Right lobe of liver (tissue), 6 donors: Measurements from ENCODE around the gene MFSD12. TPM values are rescaled to one million over a fixed set of nuclear protein-coding genes. Genes with fewer than 3 reads are reported as not detected.

Experiments used
- ATAC-seq, 4 donors: fragments of 200-7000 bp; cut with Tn5 transposase; one replicate each; pipeline ENCODE4 v1.9.1; 2020; ENCODE audit warnings: mild to moderate bottlenecking in 4 of 4, moderate library complexity in 4 of 4
- DNase-seq, 3 donors: peaks; one replicate each; pipeline ENCODE4 v3.0.0-alpha.2; 2020
- H3K27ac ChIP-seq, 3 donors: fragments of 200-600 bp; one replicate each; pipeline ENCODE4 v1.8.0; 2022
- H3K27me3 ChIP-seq, 2 donors: fragments of 200-600 bp; one replicate each; pipeline ENCODE4 v1.8.0; 2022
- H3K36me3 ChIP-seq, 4 donors: fragments of 200-600 bp; sonication (generic) in 1 of 4; one replicate each; pipeline versions ENCODE4 v1.5.1 to v1.8.0; 2017 to 2022; ENCODE audit warnings: control low read depth in 1 of 4
- H3K4me1 ChIP-seq, 4 donors: fragments of 200-600 bp; sonication (generic) in 1 of 4; one replicate each; pipeline versions ENCODE4 v1.5.1 to v1.8.0; 2017 to 2022; ENCODE audit warnings: control low read depth in 1 of 4
- H3K4me3 ChIP-seq, 3 donors: fragments of 200-600 bp; one replicate each; pipeline ENCODE4 v1.8.0; 2022
- H3K9me3 ChIP-seq, 4 donors: fragments of 200-600 bp; sonication (generic) in 1 of 4; one replicate each; pipeline versions ENCODE4 v1.5.1 to v1.8.0; 2017 to 2022; ENCODE audit warnings: control low read depth in 1 of 4
- POLR2A ChIP-seq: fragments of 450-650 bp; IDR thresholded peaks from one replicate; pipeline ENCODE4 v1.6.1; 2017; ENCODE audit warnings: antibody characterized with exemption, mild to moderate bottlenecking
- WGBS: methylation state at CpG from one replicate; pipeline ENCODE4 v1.1.6; 2018; ENCODE audit warnings: low coverage, low lambda C conversion rate; ENCODE audit not compliant: insufficient coverage; ENCODE audit errors: missing lambda C conversion rate; 5-methylcytosine and 5-hydroxymethylcytosine counted together
- intact Hi-C, 2 donors: fragments of 100-400 bp; cut with DNase I; formaldehyde crosslinking; loops; one replicate each; pipeline versions ENCODE4 v1.11.2 to v1.14.1; 2022
- total RNA-seq, 6 experiments: library from RNA; depleted of rRNA in 2 of 6; stranded (reverse); fragments of >200 nt in 2 of 6; fragmentation: NEBNext Ultra II Directional in 3 of 6; extraction: Animal tissue kit (Norgen Biotek cat#: 25700) in 3 of 6; gene quantifications; one replicate each; pipeline versions ENCODE4 v1.1.0 to v1.2.4, GENCODE V29; 2016 to 2023
- TF ChIP-seq, protein P1 (sequence below), 4 donors: fragments of 200-600 bp in 3 of 4; fragments of 450-650 bp in 1 of 4; IDR thresholded peaks; one replicate each; pipeline versions ENCODE4 v1.5.1 to v1.8.0; 2016 to 2022; ENCODE audit warnings: antibody characterized with exemption in 4 of 4, mild to moderate bottlenecking in 2 of 4
- donor health status: DM: no; HTN: yes; CAD: no.
- donor health status: DM: no; HTN: no; CAD: no.
- donor health status: DM: no; HTN: no; CAD: no.
- donor health status: DM: no; HTN: yes; CAD: no.
- donor health status: DM: no; HTN: yes; CAD: no.

Gene MFSD12
- total RNA-seq, 6 experiments from 2014 or later, result 23.8 to 114 (median 31.5) TPM

DNA sequence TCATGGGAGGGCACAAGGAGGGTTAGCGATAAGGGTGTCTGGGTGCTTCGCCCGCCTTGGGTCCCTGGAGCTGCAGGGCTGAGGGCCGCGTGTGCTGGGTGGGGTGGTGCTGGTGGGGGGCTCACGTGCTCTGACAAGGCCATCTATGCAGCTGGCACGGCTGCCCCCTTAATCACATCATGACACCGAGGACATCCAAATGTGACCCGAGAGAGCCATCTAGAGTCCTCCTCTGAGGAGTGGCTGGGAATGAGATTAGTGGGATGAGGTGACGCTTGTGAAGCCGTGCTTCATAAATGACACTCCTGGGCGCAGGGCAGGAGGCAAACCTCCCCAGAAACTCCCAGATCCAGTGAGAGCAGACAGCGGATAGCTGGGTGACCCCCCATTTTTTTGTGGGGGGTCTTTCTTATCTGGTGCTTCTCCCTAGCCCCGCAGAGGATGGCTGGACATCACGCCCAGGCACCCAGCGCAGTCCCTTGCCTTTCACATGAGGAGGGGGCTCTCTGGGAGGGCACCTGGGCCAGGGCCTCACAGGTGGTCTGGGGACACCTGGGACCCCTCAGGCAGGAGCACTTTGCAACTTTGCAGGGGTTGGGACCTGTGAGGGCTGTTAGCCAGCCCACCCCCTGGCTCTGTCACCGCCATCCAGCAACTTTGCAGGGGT, 44.7 kb downstream of the MFSD12 start:
- H3K27me3 ChIP-seq, result no peaks in the 10 kb centered on the region
- H3K36me3 ChIP-seq, result peaks cover 0 to 3% (median 0%) of the 10 kb centered on the region in 4 donors
- H3K27ac ChIP-seq, result no peak overlapping the region
- TF ChIP-seq, protein P1, sequence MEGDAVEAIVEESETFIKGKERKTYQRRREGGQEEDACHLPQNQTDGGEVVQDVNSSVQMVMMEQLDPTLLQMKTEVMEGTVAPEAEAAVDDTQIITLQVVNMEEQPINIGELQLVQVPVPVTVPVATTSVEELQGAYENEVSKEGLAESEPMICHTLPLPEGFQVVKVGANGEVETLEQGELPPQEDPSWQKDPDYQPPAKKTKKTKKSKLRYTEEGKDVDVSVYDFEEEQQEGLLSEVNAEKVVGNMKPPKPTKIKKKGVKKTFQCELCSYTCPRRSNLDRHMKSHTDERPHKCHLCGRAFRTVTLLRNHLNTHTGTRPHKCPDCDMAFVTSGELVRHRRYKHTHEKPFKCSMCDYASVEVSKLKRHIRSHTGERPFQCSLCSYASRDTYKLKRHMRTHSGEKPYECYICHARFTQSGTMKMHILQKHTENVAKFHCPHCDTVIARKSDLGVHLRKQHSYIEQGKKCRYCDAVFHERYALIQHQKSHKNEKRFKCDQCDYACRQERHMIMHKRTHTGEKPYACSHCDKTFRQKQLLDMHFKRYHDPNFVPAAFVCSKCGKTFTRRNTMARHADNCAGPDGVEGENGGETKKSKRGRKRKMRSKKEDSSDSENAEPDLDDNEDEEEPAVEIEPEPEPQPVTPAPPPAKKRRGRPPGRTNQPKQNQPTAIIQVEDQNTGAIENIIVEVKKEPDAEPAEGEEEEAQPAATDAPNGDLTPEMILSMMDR (IDR thresholded peaks at IDR 0.05), result peak in 1 of 4 donors; percentile 4
- no peak for TF ChIP-seq POLR2A
- H3K9me3 ChIP-seq, result no peaks in the 10 kb centered on the region
- H3K4me1 ChIP-seq, result peaks cover 0 to 53% (median 24%) of the 10 kb centered on the region in 4 donors
- DNase-seq (peak in 1 of 3 donors; percentile 36), ATAC-seq (no peak)
- intact Hi-C loops, result no loop called here
- no peak overlapping the region for H3K4me3 ChIP-seq
- no CpG with 5 or more reads among the region's 17 CpGs for WGBS

DNA sequence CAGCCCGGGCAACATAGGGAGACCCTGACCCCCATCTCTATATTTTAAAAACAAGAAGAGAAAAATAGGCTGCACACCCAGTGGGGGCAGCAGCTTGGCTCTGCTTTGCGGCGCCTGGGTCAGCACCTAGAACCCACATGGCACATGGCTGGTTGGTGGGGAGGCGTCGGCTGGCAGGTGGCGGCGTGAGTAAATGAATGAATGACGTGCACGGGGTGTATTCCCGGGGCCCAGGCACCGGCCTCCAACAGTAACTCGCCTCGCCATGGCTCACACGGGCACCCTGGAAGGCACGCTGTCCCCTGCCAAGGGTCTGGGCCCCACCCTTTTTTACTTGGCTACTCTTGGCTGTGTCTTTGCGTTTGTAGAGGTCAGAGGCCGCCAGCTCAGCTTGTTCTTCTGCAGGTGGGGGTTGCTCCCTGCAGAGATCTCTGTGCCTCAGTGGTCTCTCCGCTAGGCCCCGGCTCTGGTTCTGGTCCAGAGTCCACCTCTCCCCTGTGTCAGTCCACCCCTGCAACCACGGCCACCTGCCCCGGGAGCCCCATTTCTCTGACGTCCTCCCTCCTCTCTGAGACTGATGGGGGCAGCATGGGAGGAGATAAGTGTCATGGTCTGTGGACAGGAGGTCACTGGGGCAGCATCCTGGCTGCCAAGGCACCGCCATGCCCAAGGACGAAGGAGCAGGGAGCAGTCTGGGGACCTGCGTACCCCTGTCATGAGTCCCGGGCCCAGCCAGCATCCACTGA, 45.7 kb downstream of the MFSD12 start:
- no peaks in the 10 kb centered on the region for H3K9me3 ChIP-seq
- no peaks in the 10 kb centered on the region for H3K27me3 ChIP-seq
- intact Hi-C loops, result no loop called here
- ATAC-seq (no peak), DNase-seq (peak in 1 of 3 donors; percentile 46)
- H3K27ac ChIP-seq, result no peak overlapping the region
- peaks cover 0 to 3% (median 0%) of the 10 kb centered on the region in 4 donors for H3K36me3 ChIP-seq
- TF ChIP-seq POLR2A, result no peak
- TF ChIP-seq, protein P1 (IDR thresholded peaks at IDR 0.05), result no peak
- peaks cover 0 to 45% (median 19%) of the 10 kb centered on the region in 4 donors for H3K4me1 ChIP-seq
- H3K4me3 ChIP-seq, result no peak overlapping the region
- WGBS, result 57% methylated on average over 3 of the region's 26 CpGs

DNA sequence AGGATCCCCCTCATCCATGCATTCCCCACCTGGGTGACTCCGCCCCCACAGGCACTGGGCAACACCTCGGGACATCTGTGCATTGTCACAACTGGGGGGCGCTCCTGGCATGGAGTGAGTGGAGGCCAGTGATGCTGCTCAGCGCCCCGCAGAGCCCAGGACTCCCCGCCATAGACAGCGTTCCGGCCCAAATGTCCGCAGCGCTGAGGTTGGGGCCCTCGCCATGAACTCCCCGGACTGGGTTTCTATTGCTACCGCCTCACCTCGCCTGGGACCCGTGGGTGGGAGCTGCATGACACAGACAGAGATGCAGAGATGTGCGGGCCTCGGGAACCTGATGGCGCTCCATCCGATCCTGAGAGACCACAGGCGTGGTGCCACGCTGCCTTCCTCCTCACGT, 46.7 kb downstream of the MFSD12 start:
- Histone ChIP-seq H3K9me3 (no peaks in the 10 kb centered on the region), H3K27ac (no peak overlapping the region), H3K36me3 (peaks cover 0 to 3% (median 0%) of the 10 kb centered on the region in 4 donors), H3K4me3 (no peak overlapping the region), H3K4me1 (peaks cover 0 to 35% (median 15%) of the 10 kb centered on the region in 4 donors), H3K27me3 (no peaks in the 10 kb centered on the region)
- DNase-seq (peak in 1 of 3 donors; percentile 43), ATAC-seq (no peak)
- TF ChIP-seq, protein P1 (IDR thresholded peaks at IDR 0.05), result no peak
- TF ChIP-seq POLR2A, result no peak
- intact Hi-C loops, result no loop called here
- 75% methylated on average over 2 of the region's 22 CpGs for WGBS

DNA sequence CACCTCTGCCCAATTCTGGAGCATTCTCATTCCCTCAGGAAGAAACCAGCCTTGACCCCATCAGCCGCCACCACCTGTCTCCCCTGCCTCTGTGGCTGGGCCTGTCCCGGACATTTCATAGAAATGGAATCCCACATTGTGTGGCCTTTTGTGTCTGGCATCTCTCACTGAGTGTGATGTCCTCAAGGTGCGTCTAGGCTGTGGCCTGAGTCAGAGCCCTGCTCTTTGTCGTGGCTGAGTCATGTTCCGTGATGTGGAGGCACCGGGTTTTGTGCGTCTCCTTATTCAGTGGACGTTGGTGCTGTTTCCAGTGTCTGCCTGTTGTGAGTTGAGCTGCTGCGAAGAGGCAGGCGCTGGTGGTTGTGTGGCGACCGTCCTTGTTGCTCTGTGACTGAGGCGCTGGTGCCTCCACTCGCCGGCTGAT, 47.8 kb downstream of the MFSD12 start:
- Histone ChIP-seq H3K4me3 (no peak overlapping the region), H3K9me3 (no peaks in the 10 kb centered on the region), H3K4me1 (peaks cover 0 to 43% (median 17%) of the 10 kb centered on the region in 4 donors), H3K36me3 (peaks cover 0 to 3% (median 0%) of the 10 kb centered on the region in 4 donors), H3K27me3 (no peaks in the 10 kb centered on the region), H3K27ac (no peak overlapping the region)
- no peak for TF ChIP-seq POLR2A
- intact Hi-C loops, result no loop called here
- 82% methylated on average over 10 of the region's 15 CpGs for WGBS
- DNase-seq, result peak in 1 of 3 donors; percentile 43
- no peak for ATAC-seq
